Endothelial cell of umbilical vein (primary cell): ENCODE measurements around the gene PHC2. TPM values are rescaled to one million over a fixed set of nuclear protein-coding genes. Genes with fewer than 3 reads are reported as not detected.

Experiments used
- BruUV-seq: library from RNA; stranded (reverse); fragments of 400-500 nt; replicated peaks from 2 replicates; lab custom pipeline; 2021; lab: Mats Ljungman, UMichigan
- CTCF ChIA-PET: fragments of 300-600, 350-600 bp; sonication (Branson Sonifier 250); formaldehyde crosslinking; loops from one replicate; lab custom pipeline; 2021; ENCODE audit warnings: antibody characterized with exemption, inconsistent platforms; lab: Charles Lee
- POLR2A ChIA-PET: fragments of 300-600, 350-600 bp; sonication (Branson Sonifier 250); formaldehyde crosslinking; loops from one replicate; lab custom pipeline; 2021; ENCODE audit warnings: antibody characterized with exemption, inconsistent platforms; lab: Charles Lee
- DNase-seq: peaks from one replicate; pipeline ENCODE4 v3.0.0-alpha.2; 2011; ENCODE audit warnings: low read depth, low spot score
- FAIRE-seq: peaks from 2 replicates; lab custom pipeline; 2011; peaks lifted over from hg19 to GRCh38; lab: Jason Lieb, UNC
- H2AFZ ChIP-seq: 2 replicates; pipeline ENCODE4 v1.6.0; 2012; ENCODE audit warnings: low read depth, low read length, control low read depth, inconsistent platforms
- H3K27ac ChIP-seq: 2 replicates; pipeline ENCODE4 v1.5.1; 2011; ENCODE audit warnings: low read depth, mild to moderate bottlenecking, control low read depth, low read length, moderate library complexity; ENCODE audit not compliant: insufficient read depth
- H3K27me3 ChIP-seq, 2 experiments: 2 replicates each; pipeline versions ENCODE4 v1.6.0 to v1.6.1; 2011; ENCODE audit warnings: low read length in 2 of 2, mixed read lengths in 1 of 2; ENCODE audit not compliant: control insufficient read depth in 2 of 2, insufficient read depth in 2 of 2
- H3K36me3 ChIP-seq, 2 experiments: 2 replicates in 1 of 2; 3 replicates in 1 of 2; pipeline ENCODE4 v1.5.1; 2011; ENCODE audit warnings: low read length in 2 of 2, mild to moderate bottlenecking in 1 of 2, moderate library complexity in 1 of 2; ENCODE audit not compliant: control insufficient read depth in 2 of 2, insufficient read depth in 2 of 2; ENCODE audit errors: extremely low read depth in 1 of 2
- H3K4me1 ChIP-seq: 3 replicates; pipeline ENCODE4 v1.5.1; 2011; ENCODE audit warnings: mild to moderate bottlenecking, low read length; ENCODE audit not compliant: control insufficient read depth, insufficient read depth; ENCODE audit errors: extremely low read depth
- H3K4me2 ChIP-seq: 2 replicates; pipeline ENCODE4 v1.6.1; 2011; ENCODE audit warnings: low read length, control low read depth, mixed read lengths; ENCODE audit not compliant: insufficient read depth
- H3K4me3 ChIP-seq, 3 experiments: fragments of 200-600 bp in 1 of 3; sonication (generic), shearing (Covaris generic) in 1 of 3; replicated peaks in 1 of 3; 2 replicates each; pipeline ENCODE4 v1.5.1; 2011 to 2016; ENCODE audit warnings: control low read depth in 3 of 3, low read length in 3 of 3, mild to moderate bottlenecking in 2 of 3, inconsistent platforms in 1 of 3, low read depth in 1 of 3, moderate library complexity in 1 of 3; ENCODE audit not compliant: insufficient read depth in 1 of 3
- H3K79me2 ChIP-seq: 2 replicates; pipeline ENCODE4 v1.6.0; 2012; ENCODE audit warnings: low read length, inconsistent platforms; ENCODE audit not compliant: control insufficient read depth, insufficient read depth
- H3K9ac ChIP-seq: replicated peaks from 2 replicates; pipeline ENCODE3; 2011; ENCODE audit warnings: low read length, control low read depth; ENCODE audit not compliant: insufficient read depth; ENCODE audit errors: extremely low read depth
- H3K9me1 ChIP-seq: replicated peaks from 3 replicates; pipeline ENCODE4 v1.6.0; 2011; ENCODE audit warnings: mild to moderate bottlenecking, low read length; ENCODE audit not compliant: control insufficient read depth, insufficient read depth; ENCODE audit errors: extremely low read depth
- H3K9me3 ChIP-seq: replicated peaks from 2 replicates; pipeline ENCODE4 v1.5.1; 2012; ENCODE audit warnings: low read length, inconsistent platforms; ENCODE audit not compliant: control insufficient read depth, insufficient read depth
- H4K20me1 ChIP-seq: replicated peaks from 2 replicates; pipeline ENCODE3; 2011; ENCODE audit warnings: mild to moderate bottlenecking, low read length; ENCODE audit not compliant: control insufficient read depth, insufficient read depth; ENCODE audit errors: extremely low read depth
- EZH2 ChIP-seq: IDR thresholded peaks from 2 replicates; pipeline ENCODE4 v1.6.1; 2012; ENCODE audit warnings: borderline replicate concordance, low read depth, mild to moderate bottlenecking, moderate library complexity, low read length, inconsistent platforms; ENCODE audit not compliant: severe bottlenecking
- FOS ChIP-seq: IDR thresholded peaks from 2 replicates; pipeline ENCODE4 v1.6.1; 2011; ENCODE audit warnings: mild to moderate bottlenecking, low read length, moderate library complexity, borderline replicate concordance; ENCODE audit not compliant: insufficient read depth
- GATA2 ChIP-seq: IDR thresholded peaks from 2 replicates; pipeline ENCODE4 v1.7.0; 2011; ENCODE audit warnings: low read depth, mild to moderate bottlenecking, moderate library complexity, mixed read lengths, low read length; ENCODE audit not compliant: insufficient read length, insufficient read depth
- JUN ChIP-seq: IDR thresholded peaks from 2 replicates; pipeline ENCODE4 v1.6.1; 2011; ENCODE audit warnings: borderline replicate concordance, low read depth; ENCODE audit not compliant: insufficient read length, insufficient read depth
- MAX ChIP-seq: IDR thresholded peaks from 2 replicates; pipeline ENCODE4 v1.6.1; 2011; ENCODE audit not compliant: insufficient read depth, insufficient read length
- MYC ChIP-seq: IDR thresholded peaks from one replicate; pipeline ENCODE4 v1.6.1; 2011; ENCODE audit warnings: mild to moderate bottlenecking, low read depth, low read length
- POLR2A ChIP-seq: IDR thresholded peaks from 2 replicates; pipeline ENCODE4 v1.6.1; 2012; ENCODE audit warnings: low read depth, mild to moderate bottlenecking, control low read depth, low read length
- POLR2AphosphoS5 ChIP-seq: IDR thresholded peaks from 2 replicates; pipeline ENCODE4 v1.6.1; 2012; ENCODE audit warnings: low read depth, mild to moderate bottlenecking, control low read depth, low read length, moderate library complexity; ENCODE audit not compliant: insufficient read depth
- dilution Hi-C: fragments of 300-500 bp; cut with MboI; formaldehyde crosslinking; loops from one replicate; pipeline ENCODE4 v1.15.0; 2019; ENCODE audit warnings: low sequenced_read_pairs; ENCODE audit not compliant: extremely low pct_ligation_motif_present
- intact Hi-C: fragments of 100-400 bp; cut with micrococcal nuclease; formaldehyde crosslinking; loops from one replicate; pipeline ENCODE4 v1.10.0; 2022
- polyA plus RNA-seq, 4 experiments: library from polyadenylated mRNA; depleted of rRNA in 3 of 4; stranded (reverse) in 3 of 4; unstranded in 1 of 4; fragments of >200 nt; gene quantifications; 2 replicates each; pipeline versions ENCODE4 v1.2.1 to v1.2.3, GENCODE V29; 2011 to 2012; ENCODE audit warnings: missing spikeins in 1 of 4
- total RNA-seq: library from RNA; stranded (reverse); gene quantifications from 2 replicates; pipeline ENCODE4 v1.2.3, GENCODE V29; 2021
- TF ChIP-seq, protein P1 (sequence below), 2 donors: IDR thresholded peaks; 1 replicate in 1 of 2; 2 replicates in 1 of 2; pipeline ENCODE4 v1.5.1; 2011; ENCODE audit warnings: low read length in 2 of 2, mild to moderate bottlenecking in 2 of 2, moderate library complexity in 2 of 2, control low read depth in 1 of 2, inconsistent platforms in 1 of 2, low read depth in 1 of 2; ENCODE audit not compliant: insufficient read depth in 1 of 2; ENCODE audit errors: extremely low read depth in 1 of 2

The PHC2 gene
- total and polyA plus RNA-seq, 2 donors (not counting 3 experiments of a cell fraction or from before 2014, with no cell fraction given) = 65.6 to 79.0 TPM

- peaks cover 16% of the 10 kb centered on the region for H3K4me1 ChIP-seq
- no peaks in the 10 kb centered on the region for H3K9me3 ChIP-seq
- H3K9me1 ChIP-seq = no peaks in the 10 kb centered on the region
- no peak overlapping the region for H3K4me2 ChIP-seq
- H3K27ac ChIP-seq = no peak overlapping the region
- H4K20me1 ChIP-seq = no peaks in the 10 kb centered on the region
- dilution Hi-C loops = no loop called here
- no peak overlapping the region for H2AFZ ChIP-seq
- H3K4me3 ChIP-seq = no peak overlapping the region
- FAIRE-seq (no peak), DNase-seq (no peak)
- CTCF ChIA-PET = interaction anchor here (0.8 kb wide), 1 partner anchor 35 kb away, joined by 3 read pairs; no protein-coding TSS in a partner anchor
- no peak overlapping the region for H3K9ac ChIP-seq
- intact Hi-C loops = no loop called here
- H3K79me2 ChIP-seq = peaks cover 34% of the 10 kb centered on the region
- no peak for TF ChIP-seq POLR2A
- no peak for TF ChIP-seq JUN
- no peak for TF ChIP-seq EZH2
- TF ChIP-seq MYC = no peak
- no TSS peak for BruUV-seq
- peaks cover 36 to 65% of the 10 kb centered on the region in 2 experiments for H3K36me3 ChIP-seq
- no peaks in the 10 kb centered on the region for H3K27me3 ChIP-seq
- POLR2A ChIA-PET = no interaction called here
Observed at GRCh38 chr1:33330361-33330890, 100.5 kb downstream of the PHC2 start.

DNA sequence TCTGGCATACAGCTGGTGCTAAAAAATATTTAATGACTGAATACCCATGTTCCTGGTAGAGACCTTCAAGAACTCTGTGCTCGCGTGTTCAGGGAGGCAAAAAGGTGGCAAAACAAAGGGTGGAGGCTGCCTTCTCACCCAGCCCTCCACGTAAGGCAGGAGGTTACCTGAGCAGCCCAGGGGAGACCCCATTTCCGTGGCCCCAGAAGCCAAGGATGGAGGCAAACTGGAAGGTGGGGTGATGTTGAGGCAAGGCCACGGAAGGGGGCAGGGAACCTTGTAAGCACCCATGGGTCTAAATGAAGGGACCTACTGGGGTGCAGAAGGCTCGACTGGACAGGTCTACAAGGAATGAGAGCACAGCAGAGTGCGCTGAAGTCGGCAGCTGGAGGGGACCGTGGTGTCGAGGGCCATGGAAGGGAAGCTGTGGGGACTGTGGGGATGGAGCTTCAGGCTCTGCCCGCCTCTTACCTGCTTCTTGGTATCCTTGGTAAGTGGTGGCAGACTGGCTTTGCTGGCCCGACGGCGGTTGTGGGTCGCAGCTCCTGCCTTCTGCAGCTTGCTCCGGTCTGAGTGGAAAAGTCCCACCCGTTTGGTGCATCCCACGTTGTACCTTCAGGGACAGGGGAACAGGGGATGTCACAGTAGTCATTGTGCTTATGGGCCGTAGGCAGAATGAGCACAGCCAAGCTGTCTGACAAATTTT lies 101.1 kb downstream of the PHC2 start:
- TF ChIP-seq MAX (no peak), MYC (no peak), JUN (no peak), EZH2 (no peak), FOS (no peak), POLR2A (no peak), GATA2 (no peak), POLR2AphosphoS5 (no peak)
- TF ChIP-seq, protein P1, sequence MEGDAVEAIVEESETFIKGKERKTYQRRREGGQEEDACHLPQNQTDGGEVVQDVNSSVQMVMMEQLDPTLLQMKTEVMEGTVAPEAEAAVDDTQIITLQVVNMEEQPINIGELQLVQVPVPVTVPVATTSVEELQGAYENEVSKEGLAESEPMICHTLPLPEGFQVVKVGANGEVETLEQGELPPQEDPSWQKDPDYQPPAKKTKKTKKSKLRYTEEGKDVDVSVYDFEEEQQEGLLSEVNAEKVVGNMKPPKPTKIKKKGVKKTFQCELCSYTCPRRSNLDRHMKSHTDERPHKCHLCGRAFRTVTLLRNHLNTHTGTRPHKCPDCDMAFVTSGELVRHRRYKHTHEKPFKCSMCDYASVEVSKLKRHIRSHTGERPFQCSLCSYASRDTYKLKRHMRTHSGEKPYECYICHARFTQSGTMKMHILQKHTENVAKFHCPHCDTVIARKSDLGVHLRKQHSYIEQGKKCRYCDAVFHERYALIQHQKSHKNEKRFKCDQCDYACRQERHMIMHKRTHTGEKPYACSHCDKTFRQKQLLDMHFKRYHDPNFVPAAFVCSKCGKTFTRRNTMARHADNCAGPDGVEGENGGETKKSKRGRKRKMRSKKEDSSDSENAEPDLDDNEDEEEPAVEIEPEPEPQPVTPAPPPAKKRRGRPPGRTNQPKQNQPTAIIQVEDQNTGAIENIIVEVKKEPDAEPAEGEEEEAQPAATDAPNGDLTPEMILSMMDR (IDR thresholded peaks at IDR 0.05; ENCODE audit: extremely low read depth in 1 of 2, insufficient read depth in 1 of 2, low read depth in 1 of 2, low read length in 2 of 2) = no peak
- POLR2A ChIA-PET = interaction anchor here (1.5 kb wide), 1 partner anchor 10 kb away, joined by 4 read pairs; the partner anchor contains the start of gene A3GALT2
- peaks cover 39 to 72% of the 10 kb centered on the region in 2 experiments for H3K36me3 ChIP-seq

More for the DNA sequence above, 101.1 kb downstream of the PHC2 start:
- FAIRE-seq (no peak), DNase-seq (no peak)
- Histone ChIP-seq H3K9me3 (no peaks in the 10 kb centered on the region), H4K20me1 (no peaks in the 10 kb centered on the region), H3K79me2 (peaks cover 28% of the 10 kb centered on the region), H3K27ac (no peak overlapping the region), H3K9me1 (no peaks in the 10 kb centered on the region), H3K27me3 (no peaks in the 10 kb centered on the region), H3K4me3 (no peak overlapping the region), H3K9ac (no peak overlapping the region), H3K4me1 (peaks cover 10% of the 10 kb centered on the region), H2AFZ (no peak overlapping the region), H3K4me2 (no peak overlapping the region)
- dilution Hi-C loops (no loop called here), intact Hi-C loops (no loop called here)
- CTCF ChIA-PET = interaction anchor here (0.8 kb wide), 1 partner anchor 34 kb away, joined by 3 read pairs; no protein-coding TSS in a partner anchor
- no TSS peak for BruUV-seq
